ENCODE measurements around the gene RETREG1.

DNA sequence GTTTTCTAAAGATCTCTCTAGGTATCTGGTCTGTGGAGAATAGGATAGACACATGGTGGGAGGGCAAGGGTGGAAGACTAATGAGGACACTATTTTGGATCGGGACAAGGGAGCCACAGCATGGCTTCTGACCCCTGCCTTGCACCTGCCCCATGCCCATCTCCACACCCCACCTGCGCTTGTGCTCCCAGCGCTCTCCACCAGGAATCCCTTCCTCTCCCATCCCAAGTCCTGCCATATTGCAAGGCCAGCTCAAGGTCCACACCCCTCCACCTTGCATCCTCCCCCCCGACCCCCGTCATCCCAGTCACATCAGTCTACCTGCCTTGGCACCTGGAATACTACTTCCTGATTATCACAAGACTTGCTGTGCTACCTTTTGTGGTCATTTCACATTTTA lies 44.2 kb upstream of the RETREG1 start:
- TF ChIP-seq POLR2AphosphoS5 (IDR thresholded peaks at IDR 0.05; ENCODE audit: borderline replicate concordance, low read depth, low read length), result no peak
- no peak for TF ChIP-seq EZH2 (IDR thresholded peaks at IDR 0.05)
- TF ChIP-seq FOXP2 (optimal IDR thresholded peaks at IDR 0.05; ENCODE audit: control extremely low read depth, extremely low read length, insufficient read depth), result no peak
